PFSK-1 (cell line): Measurements from ENCODE around the gene PINK1.

Source experiments
- POLR2AphosphoS5 ChIP-seq: IDR thresholded peaks from 2 replicates; pipeline ENCODE4 v1.6.1; 2012; ENCODE audit warnings: low read depth, mild to moderate bottlenecking, control low read depth, low read length, moderate library complexity
- SIN3A ChIP-seq: IDR thresholded peaks from 2 replicates; pipeline ENCODE4 v1.6.1; 2012; ENCODE audit warnings: mild to moderate bottlenecking, low read length, moderate library complexity, borderline replicate concordance; ENCODE audit not compliant: insufficient read depth
- TAF1 ChIP-seq: IDR thresholded peaks from 2 replicates; pipeline ENCODE4 v1.6.1; 2012; ENCODE audit warnings: low read length, control low read depth, borderline replicate concordance; ENCODE audit not compliant: insufficient read depth

DNA sequence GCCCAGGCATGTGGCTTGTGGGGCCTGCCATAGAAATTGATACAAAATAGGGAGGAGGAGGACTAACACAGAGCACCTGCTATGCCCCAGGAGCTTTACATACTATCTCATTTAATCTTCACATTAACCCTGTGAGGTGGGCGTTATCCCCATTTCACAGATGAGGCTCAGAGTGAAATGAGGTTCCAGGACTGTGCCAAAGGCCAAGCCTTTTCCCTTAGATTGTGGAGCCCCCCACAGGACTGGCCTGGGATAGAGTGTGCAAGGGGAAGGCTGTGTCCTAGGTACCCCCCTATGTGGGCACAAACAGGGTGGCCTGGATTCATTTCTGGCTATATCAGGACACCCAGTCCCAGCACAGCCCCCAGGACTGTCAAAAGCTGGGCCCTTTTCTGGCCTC is 30.1 kb downstream of the PINK1 start:
- no peak for TF ChIP-seq POLR2AphosphoS5
- no peak for TF ChIP-seq SIN3A
- TF ChIP-seq TAF1: no peak
